Measurements from ENCODE around the gene NARF.

DNA sequence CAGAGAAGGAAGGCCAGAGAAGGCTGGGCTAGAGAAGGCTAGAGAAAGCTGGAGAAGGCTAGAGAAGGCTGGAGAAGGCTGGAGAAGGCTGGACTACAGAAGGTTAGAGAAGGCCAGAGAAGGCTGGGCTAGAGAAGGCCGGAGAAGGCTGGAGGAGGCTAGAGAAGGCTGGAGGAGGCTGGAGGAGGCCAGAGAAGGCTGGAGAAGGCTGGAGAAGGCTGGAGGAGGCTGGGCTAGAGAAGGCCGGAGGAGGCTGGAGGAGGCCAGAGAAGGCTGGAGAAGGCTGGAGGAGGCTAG lies 33.7 kb upstream of the NARF start:
- TF ChIP-seq YY1 (IDR thresholded peaks at IDR 0.05; ENCODE audit: low read depth, low read length): no peak
- no peak for TF ChIP-seq CTCF (IDR thresholded peaks at IDR 0.05; ENCODE audit: control extremely low read depth in 1 of 3, insufficient read depth in 1 of 3, low read depth in 1 of 3, low read length in 3 of 3)
- TF ChIP-seq POU5F1 (IDR thresholded peaks at IDR 0.05; ENCODE audit: low read depth, low read length): no peak
- no peak for TF ChIP-seq RXRA (IDR thresholded peaks at IDR 0.05; ENCODE audit: insufficient read depth, low read depth, low read length)
- TF ChIP-seq POLR2A (IDR thresholded peaks at IDR 0.05; ENCODE audit: control extremely low read depth in 1 of 2, low read depth in 2 of 2, low read length in 2 of 2): no peak
- no peak for TF ChIP-seq FOSL1 (IDR thresholded peaks at IDR 0.05; ENCODE audit: insufficient read depth, low read depth, low read length)
